Lower leg skin (tissue), 3 donors: Measurements from ENCODE around the gene CKB.

Experiments
- POLR2A ChIP-seq, 2 donors: fragments of 450-650 bp; IDR thresholded peaks; one replicate each; pipeline ENCODE4 v1.6.1; 2016 to 2017; ENCODE audit warnings: antibody characterized with exemption in 2 of 2, mild to moderate bottlenecking in 1 of 2, moderate library complexity in 1 of 2
- TF ChIP-seq, protein P1 (sequence below), 3 donors: fragments of 450-650 bp; IDR thresholded peaks; one replicate each; pipeline ENCODE4 v1.5.1; 2016; ENCODE audit warnings: antibody characterized with exemption in 3 of 3, mild to moderate bottlenecking in 3 of 3, moderate library complexity in 2 of 3

DNA sequence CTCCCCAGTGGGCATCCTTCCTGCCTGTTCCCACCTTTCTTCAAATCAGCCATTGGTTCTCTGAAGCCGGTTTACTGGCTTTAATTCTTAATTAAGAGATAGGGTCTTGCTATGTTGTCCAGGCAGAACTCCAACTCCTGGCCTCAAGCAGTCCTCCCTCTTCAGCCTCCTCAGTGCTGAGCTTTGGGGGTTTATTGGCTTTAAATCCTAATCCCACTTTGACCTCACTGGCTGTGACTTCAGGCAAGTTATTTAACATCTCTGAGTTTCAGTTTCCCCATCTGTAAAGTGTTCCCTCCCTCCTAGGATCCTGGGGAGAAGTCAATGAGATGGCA is 4.3 kb upstream of the CKB start:
- TF ChIP-seq, protein P1, sequence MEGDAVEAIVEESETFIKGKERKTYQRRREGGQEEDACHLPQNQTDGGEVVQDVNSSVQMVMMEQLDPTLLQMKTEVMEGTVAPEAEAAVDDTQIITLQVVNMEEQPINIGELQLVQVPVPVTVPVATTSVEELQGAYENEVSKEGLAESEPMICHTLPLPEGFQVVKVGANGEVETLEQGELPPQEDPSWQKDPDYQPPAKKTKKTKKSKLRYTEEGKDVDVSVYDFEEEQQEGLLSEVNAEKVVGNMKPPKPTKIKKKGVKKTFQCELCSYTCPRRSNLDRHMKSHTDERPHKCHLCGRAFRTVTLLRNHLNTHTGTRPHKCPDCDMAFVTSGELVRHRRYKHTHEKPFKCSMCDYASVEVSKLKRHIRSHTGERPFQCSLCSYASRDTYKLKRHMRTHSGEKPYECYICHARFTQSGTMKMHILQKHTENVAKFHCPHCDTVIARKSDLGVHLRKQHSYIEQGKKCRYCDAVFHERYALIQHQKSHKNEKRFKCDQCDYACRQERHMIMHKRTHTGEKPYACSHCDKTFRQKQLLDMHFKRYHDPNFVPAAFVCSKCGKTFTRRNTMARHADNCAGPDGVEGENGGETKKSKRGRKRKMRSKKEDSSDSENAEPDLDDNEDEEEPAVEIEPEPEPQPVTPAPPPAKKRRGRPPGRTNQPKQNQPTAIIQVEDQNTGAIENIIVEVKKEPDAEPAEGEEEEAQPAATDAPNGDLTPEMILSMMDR (IDR thresholded peaks at IDR 0.05) = no peak
- TF ChIP-seq POLR2A (IDR thresholded peaks at IDR 0.05) = no peak
